Upper lobe of right lung (tissue), 1 donor: ENCODE data around the gene MEGF11. TPM values are rescaled to one million over a fixed set of nuclear protein-coding genes. Genes with fewer than 3 reads are reported as not detected.
A peak's percentile ranks its signal among the peaks of the same experiment; 100 is the strongest.

Experiments used
- ATAC-seq: fragments of 200-7000 bp; cut with Tn5 transposase; one replicate; pipeline ENCODE4 v1.9.1; 2020; ENCODE audit warnings: mild to moderate bottlenecking, moderate library complexity
- DNase-seq: peaks from one replicate; pipeline ENCODE4 v3.0.0-alpha.2; 2020
- H3K27ac ChIP-seq: fragments of 200-600 bp; one replicate; pipeline ENCODE4 v1.8.0; 2022
- H3K27me3 ChIP-seq: fragments of 200-600 bp; one replicate; pipeline ENCODE4 v1.8.0; 2022; ENCODE audit warnings: mild to moderate bottlenecking
- H3K36me3 ChIP-seq: fragments of 200-600 bp; one replicate; pipeline ENCODE4 v1.8.0; 2022
- H3K4me1 ChIP-seq: fragments of 200-600 bp; one replicate; pipeline ENCODE4 v1.8.0; 2022
- H3K4me3 ChIP-seq: fragments of 200-600 bp; one replicate; pipeline ENCODE4 v1.8.0; 2022; ENCODE audit warnings: mild to moderate bottlenecking
- H3K9me3 ChIP-seq: fragments of 200-600 bp; one replicate; pipeline ENCODE4 v1.8.0; 2022
- intact Hi-C: fragments of 100-400 bp; cut with DNase I; formaldehyde crosslinking; loops from one replicate; pipeline ENCODE4 v1.11.0; 2022
- total RNA-seq: library from RNA; stranded (reverse); fragmentation: NEBNext Ultra II Directional; extraction: Animal tissue kit (Norgen Biotek cat#: 25700); gene quantifications from one replicate; pipeline ENCODE4 v1.2.1, GENCODE V29; 2021
- TF ChIP-seq, protein P1 (sequence below): fragments of 200-600 bp; IDR thresholded peaks from one replicate; pipeline ENCODE4 v1.8.0; 2022; ENCODE audit warnings: antibody characterized with exemption
- donor health status: DM: no; HTN: yes; CAD: no; lungs with severe emphysema.

The MEGF11 gene
- total RNA-seq, 1 donor from 2014 or later, result 3.0 TPM

DNA sequence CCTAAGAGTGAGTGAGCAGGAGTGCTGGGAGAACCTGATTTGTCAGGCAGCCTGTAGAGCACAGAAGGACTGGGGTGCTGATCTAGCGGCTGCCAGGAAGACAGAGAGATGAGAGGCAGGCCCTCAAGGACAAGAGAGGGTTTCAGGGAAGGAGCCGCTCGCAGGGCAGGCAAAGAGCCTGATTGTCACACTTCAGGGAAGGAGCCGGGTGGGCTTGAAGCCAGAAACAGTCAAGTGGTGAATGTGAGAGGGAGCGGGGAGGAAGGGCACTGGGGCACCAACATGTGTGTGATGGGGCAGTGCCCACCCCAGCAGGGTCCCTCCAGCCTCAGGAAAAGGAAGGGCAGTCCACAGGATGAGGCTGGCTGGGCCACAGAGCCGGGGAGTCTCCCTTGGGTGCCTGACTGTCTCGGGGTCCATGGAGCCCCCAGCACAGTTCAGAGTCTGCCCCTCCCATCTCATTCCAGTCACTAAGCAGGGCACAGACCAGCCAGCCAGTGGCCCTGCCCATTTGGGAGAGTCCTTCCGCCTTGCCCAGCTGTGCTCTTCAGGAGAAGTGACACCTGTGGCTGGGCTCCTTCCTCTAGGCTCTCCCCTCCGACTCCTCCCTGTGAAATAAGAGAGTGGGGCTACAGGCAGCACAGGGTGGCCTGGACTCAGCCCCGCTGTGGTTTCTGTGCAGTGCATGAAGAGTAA is 235.6 kb downstream of the MEGF11 start:
- TF ChIP-seq, protein P1, sequence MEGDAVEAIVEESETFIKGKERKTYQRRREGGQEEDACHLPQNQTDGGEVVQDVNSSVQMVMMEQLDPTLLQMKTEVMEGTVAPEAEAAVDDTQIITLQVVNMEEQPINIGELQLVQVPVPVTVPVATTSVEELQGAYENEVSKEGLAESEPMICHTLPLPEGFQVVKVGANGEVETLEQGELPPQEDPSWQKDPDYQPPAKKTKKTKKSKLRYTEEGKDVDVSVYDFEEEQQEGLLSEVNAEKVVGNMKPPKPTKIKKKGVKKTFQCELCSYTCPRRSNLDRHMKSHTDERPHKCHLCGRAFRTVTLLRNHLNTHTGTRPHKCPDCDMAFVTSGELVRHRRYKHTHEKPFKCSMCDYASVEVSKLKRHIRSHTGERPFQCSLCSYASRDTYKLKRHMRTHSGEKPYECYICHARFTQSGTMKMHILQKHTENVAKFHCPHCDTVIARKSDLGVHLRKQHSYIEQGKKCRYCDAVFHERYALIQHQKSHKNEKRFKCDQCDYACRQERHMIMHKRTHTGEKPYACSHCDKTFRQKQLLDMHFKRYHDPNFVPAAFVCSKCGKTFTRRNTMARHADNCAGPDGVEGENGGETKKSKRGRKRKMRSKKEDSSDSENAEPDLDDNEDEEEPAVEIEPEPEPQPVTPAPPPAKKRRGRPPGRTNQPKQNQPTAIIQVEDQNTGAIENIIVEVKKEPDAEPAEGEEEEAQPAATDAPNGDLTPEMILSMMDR, result no peak
- H3K27ac ChIP-seq, result no peak overlapping the region
- no peaks in the 10 kb centered on the region for H3K36me3 ChIP-seq
- intact Hi-C loops, result no loop called here
- H3K4me1 ChIP-seq, result no peaks in the 10 kb centered on the region
- no peak overlapping the region for H3K4me3 ChIP-seq
- no peak for DNase-seq
- no peaks in the 10 kb centered on the region for H3K27me3 ChIP-seq
- peak; percentile 21 for ATAC-seq
- H3K9me3 ChIP-seq, result no peaks in the 10 kb centered on the region

GRCh38 chr15:66017000-66017399 is 236.6 kb downstream of the MEGF11 start:
- no peaks in the 10 kb centered on the region for H3K27me3 ChIP-seq
- TF ChIP-seq, protein P1, result no peak
- no peaks in the 10 kb centered on the region for H3K9me3 ChIP-seq
- no peaks in the 10 kb centered on the region for H3K4me1 ChIP-seq
- DNase-seq (no peak), ATAC-seq (no peak)
- no peak overlapping the region for H3K4me3 ChIP-seq
- intact Hi-C loops, result no loop called here
- no peak overlapping the region for H3K27ac ChIP-seq
- no peaks in the 10 kb centered on the region for H3K36me3 ChIP-seq

DNA sequence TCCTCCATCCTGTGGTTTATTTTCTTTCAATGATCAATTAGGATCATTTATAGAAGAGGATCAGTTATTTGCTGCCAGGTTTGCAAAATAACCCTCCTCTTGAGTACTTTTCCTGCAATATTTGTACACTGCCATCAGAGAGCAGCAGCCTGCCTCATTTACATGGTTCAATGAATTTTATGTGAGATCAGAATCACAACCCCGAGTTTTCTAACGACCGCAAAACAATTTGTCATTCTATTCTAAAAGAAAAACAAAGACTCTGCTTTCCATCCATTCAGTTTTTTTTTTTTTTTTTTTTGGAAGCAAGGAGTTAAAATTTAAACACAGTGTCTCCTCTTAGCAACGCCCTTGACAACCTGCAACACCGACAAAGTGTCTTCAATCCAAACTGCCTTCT is 237.4 kb downstream of the MEGF11 start:
- TF ChIP-seq, protein P1, result no peak
- Histone ChIP-seq H3K4me3 (no peak overlapping the region), H3K27ac (no peak overlapping the region), H3K9me3 (no peaks in the 10 kb centered on the region), H3K27me3 (no peaks in the 10 kb centered on the region), H3K36me3 (no peaks in the 10 kb centered on the region), H3K4me1 (no peaks in the 10 kb centered on the region)
- intact Hi-C loops, result no loop called here
- ATAC-seq (no peak), DNase-seq (no peak)

DNA sequence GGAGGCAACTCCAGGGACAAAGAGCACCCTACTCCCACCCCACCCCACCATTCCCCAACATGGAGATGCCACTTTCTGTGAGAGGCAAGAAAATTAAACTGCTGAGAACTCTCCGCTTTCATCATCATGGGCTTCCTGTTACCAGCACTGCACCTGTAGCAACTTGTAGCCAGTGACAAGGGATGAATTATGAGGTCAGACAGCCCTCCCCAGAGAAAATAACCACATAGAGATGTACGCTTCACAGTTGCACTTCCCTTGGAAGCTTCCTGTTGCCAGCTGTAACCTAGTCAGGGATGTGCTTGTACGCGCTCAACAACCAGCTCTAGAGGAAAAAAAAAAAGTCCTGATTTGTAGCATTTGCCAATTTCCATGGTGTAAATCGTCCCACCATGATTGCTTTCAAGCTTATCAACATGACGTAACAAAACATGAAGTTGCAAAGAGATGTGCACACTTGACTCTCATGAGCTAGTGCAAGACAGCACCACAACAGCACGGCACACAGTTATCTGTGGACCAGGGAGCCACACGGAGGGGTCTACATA is 238.8 kb downstream of the MEGF11 start:
- Histone ChIP-seq H3K36me3 (no peaks in the 10 kb centered on the region), H3K4me3 (no peak overlapping the region), H3K27ac (no peak overlapping the region), H3K4me1 (no peaks in the 10 kb centered on the region), H3K27me3 (no peaks in the 10 kb centered on the region), H3K9me3 (no peaks in the 10 kb centered on the region)
- intact Hi-C loops, result no loop called here
- ATAC-seq (no peak), DNase-seq (no peak)
- TF ChIP-seq, protein P1, result no peak

- intact Hi-C loops, result no loop called here
- Histone ChIP-seq H3K36me3 (no peaks in the 10 kb centered on the region), H3K9me3 (no peaks in the 10 kb centered on the region), H3K27ac (no peak overlapping the region), H3K4me3 (no peak overlapping the region), H3K4me1 (no peaks in the 10 kb centered on the region), H3K27me3 (no peaks in the 10 kb centered on the region)
- TF ChIP-seq, protein P1, result no peak
- no peak for ATAC-seq
- no peak for DNase-seq
Measured at GRCh38 chr15:66014022-66014421, 239.5 kb downstream of the MEGF11 start.
